ENCODE measurements around the gene CPN1.

Gene CPN1

GRCh38 chr10:100076750-100077149 lies 4.9 kb downstream of the CPN1 start:
- DNase-seq (ENCODE audit: low read depth) = no peak

DNA sequence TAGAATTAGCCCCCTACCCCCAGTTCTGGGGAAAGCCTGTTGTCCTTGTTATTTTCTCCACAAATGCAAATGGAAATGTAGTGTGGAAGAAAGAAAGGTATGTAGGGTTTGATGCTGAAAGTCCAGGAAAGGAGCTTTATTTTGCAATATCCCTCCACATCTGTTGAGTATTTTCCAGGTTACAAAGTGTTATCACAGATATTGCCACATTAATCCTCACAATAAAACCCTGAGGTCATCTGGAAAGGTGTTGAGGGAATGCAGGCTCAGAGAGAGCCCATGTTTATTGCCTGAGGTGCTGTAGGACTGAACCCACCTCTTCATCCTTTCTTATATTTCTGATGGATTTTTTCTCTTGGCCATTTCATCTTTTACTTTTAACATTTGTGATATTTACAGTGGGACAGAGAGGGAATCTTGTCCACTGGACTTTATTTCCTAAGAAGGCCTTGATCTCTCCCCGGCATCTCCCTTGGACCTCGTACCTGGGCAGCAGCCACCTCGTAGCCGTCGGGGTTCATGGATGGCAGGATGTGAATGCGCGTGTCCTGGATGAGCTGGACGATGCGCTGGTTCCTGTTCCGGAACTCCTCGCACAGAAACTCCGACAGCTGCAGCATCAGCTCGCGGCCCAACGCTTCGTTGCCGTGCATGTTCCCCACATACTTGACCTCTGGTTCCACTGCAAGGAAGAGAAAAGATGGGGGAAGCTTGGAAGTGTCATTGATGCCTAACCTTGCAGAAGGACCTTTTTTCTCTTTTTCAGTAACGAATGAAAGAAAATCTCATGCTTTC lies 6.0 kb downstream of the CPN1 start:
- no peak for DNase-seq (ENCODE audit: low read depth)

DNA sequence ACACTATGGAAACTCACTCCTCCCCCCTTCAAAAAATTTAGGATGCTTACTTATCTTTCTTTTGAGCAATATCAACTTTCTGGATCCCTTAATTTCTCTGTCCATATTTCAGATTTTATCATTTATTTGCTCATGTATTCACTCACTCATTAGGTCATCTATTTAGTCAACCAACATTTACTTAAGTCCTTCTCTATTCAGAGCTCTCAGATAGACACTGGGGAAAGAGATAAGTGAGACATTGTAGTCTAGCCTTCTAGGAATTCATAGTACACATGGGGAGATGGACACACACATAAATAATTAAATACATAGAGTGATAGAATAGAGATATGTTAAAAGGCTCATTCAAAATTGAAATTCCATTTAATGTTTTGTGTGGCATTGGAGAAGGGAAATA lies 9.2 kb downstream of the CPN1 start:
- no peak for DNase-seq (ENCODE audit: low read depth)

GRCh38 chr10:100071529-100071928 lies 10.1 kb downstream of the CPN1 start:
- DNase-seq (ENCODE audit: low read depth) = no peak

DNA sequence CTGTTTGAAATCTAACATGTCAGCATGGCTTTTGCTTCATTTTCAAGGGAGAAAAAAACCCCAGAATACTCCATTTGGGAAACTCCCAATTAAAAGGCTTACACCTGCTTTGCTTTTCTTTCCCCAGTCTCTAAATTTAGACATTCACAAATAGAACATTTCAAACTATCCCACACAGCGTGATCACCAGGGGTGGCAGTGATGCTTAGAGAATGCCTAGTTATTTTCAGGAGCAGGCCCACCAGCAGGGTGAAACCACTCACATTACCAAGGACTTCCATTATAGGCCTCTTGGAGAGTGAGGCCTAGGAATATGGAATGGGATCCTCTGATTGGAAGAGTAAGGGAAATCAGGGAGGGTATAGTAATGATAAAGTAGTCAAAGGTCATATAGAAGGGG lies 14.2 kb downstream of the CPN1 start:
- DNase-seq (ENCODE audit: low read depth) = no peak

- no peak for DNase-seq (ENCODE audit: low read depth)
These were observed 16.5 kb downstream of the CPN1 start for GRCh38 chr10:100065084-100065660.

DNA sequence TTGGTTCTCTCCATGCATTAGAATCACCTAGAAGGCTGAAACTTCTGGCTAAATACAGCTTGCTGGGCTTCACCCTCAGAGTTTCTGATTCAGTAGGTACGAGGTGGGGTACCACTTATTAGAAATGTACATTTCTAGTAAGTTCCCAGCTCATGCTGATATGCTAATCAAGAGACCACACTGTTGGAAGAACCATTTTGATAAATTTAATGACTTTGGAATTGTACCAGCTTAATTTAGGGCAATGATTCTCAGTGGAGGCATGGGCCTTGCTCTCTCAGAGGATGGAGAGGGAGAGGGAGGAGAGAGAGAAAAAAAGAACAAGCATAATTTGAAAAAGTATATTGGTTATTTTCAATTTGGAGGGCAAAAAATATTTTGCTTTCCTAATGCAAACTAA lies 20.3 kb downstream of the CPN1 start:
- no peak for DNase-seq (ENCODE audit: low read depth)

GRCh38 chr10:100057948-100058347 lies 23.7 kb downstream of the CPN1 start:
- DNase-seq (ENCODE audit: low read depth) = no peak

GRCh38 chr10:100053686-100054460 lies 27.8 kb downstream of the CPN1 start:
- DNase-seq (ENCODE audit: low read depth) = no peak

DNA sequence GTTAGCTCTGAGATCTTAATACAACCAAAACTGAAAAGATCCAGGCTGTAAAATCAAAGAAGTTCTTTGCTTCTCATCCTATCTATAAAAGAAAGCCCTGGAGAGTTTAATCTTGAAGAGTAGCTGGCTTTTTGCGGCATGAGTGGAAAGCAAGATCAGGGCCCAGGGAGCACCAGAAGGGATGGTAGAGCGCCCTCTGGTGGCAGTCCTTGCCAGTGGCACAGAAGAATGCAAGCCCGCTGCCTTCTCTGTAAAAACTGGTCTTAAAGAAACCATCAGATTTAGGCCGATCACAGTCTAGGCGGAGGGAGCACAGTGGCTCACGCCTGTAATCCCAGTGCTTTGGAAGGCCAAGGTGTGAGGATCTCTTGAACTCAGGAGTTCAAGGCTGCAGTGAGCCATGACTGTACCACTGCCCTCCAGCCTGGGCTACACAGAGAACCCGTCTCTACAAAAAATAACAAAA lies 35.6 kb downstream of the CPN1 start:
- DNase-seq (ENCODE audit: low read depth) = peak; percentile 73

DNA sequence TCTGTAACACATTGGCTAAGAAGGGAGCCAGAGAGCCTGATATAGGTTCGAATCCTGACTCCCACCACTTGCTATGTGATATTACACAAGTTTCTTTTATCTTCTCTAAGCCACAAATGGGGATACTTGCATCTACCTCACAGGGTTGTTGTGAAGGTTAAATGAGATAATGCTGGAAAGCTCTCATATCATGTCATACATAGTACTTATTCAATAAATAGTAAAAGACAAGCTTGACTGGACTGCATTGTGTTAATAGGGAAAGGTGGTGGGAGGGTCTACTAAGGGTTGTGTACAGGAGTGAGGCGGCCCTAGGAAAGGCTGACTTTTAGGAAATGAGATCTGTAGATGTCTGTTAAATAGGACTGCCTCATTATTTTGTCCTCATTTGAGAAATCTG lies 36.1 kb downstream of the CPN1 start:
- DNase-seq (ENCODE audit: low read depth) = no peak

GRCh38 chr10:100043796-100044195 lies 37.9 kb downstream of the CPN1 start:
- peak; percentile 18 for DNase-seq (ENCODE audit: low read depth)

- no peak for DNase-seq (ENCODE audit: low read depth)
These were observed 38.3 kb downstream of the CPN1 start for GRCh38 chr10:100043344-100043743.

- peak; percentile 3 for DNase-seq (ENCODE audit: low read depth)
These were observed 40.2 kb downstream of the CPN1 start for GRCh38 chr10:100041306-100042002.

GRCh38 chr10:100038561-100039071 lies 43.1 kb downstream of the CPN1 start:
- DNase-seq (ENCODE audit: low read depth) = no peak

- no peak for DNase-seq (ENCODE audit: low read depth)
These were observed 43.8 kb downstream of the CPN1 start for GRCh38 chr10:100037758-100038315.

DNA sequence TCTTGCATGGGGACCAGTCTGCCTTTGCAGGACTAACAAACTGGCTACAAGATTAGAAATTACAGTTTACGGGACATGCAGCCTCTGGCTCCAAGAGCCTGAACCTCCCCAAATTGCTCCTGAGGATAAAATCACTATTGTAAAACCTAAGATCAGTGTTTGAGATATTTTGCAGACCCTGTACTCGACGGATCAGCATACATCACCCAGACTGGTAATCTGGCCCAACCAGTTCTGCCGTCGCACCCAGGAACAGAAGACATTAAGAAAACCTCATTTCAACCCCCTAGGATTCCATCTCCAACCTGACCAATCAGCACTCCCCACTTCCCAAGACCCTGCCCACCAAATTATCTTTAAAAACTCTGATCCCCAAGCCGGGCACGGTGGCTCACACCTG lies 44.8 kb downstream of the CPN1 start:
- DNase-seq (ENCODE audit: low read depth) = no peak

DNA sequence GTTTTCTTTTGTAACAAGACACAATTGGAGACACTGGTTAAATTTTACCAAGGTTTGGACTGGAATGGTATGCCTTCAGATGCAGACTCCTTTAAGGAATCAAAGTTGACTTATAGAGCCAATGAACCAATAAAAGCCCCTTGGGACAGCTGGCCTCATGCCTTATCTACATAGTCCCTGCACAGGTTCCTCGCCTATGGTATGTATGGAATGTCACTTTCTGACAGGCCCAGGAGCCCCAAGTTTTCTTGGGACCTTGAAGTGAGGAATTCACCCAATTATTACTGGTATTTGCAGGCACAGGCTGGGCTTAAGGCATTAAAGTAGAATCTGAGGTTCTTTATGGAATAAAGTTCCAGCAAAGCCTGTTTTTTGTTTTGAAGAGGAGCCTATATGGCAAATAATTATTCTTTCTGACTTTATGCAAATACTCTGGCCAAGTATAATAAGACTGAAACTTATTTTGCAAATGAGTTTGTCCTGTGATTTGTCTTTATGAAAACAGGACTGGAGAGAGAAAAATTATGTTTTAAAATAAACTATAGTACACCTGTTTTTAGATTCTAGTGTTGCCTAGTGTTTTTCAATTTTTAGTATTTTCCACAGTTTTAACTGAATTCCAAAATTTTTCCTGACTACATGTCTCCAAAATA lies 47.8 kb downstream of the CPN1 start:
- DNase-seq (ENCODE audit: low read depth) = no peak

- no peak for DNase-seq (ENCODE audit: low read depth)
These were observed 54.3 kb downstream of the CPN1 start for GRCh38 chr10:100027416-100027815.

- DNase-seq (ENCODE audit: low read depth) = peak; percentile 87
These were observed 56.1 kb downstream of the CPN1 start for GRCh38 chr10:100025576-100025975.

DNA sequence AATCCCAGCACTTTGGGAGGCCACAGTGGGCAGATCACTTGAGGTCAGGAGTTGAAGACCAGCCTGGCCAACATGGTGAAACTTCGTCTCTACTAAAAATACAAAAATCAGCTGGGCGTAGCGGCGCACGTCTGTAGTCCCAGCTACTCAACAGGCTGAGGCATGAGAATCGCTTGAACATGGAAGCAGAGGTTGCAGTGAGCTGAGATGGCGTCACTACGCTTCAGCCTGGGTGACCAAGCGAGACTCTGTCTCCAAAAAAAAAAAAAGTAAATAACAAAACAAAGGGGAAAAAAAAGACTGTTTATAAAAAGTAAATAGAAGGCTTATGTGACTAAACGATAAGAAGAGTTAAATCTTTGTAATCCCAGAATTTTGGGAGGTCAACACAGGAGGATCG lies 56.9 kb downstream of the CPN1 start:
- DNase-seq (ENCODE audit: low read depth) = no peak

Data from fibroblast of gingiva (primary cell).